SK-N-SH (cell line): Measurements from ENCODE around the gene TMEM163. TPM values are rescaled to one million over a fixed set of nuclear protein-coding genes. Genes with fewer than 3 reads are reported as not detected.

ENCODE experiments used
- CTCF ChIA-PET: fragments of 300-600, 350-600 bp; formaldehyde crosslinking; extraction: SDS; loops from one replicate; lab custom pipeline; 2021; lab: Yijun Ruan, JAX
- POLR2A ChIA-PET: fragments of 350-600 bp; sonication (Branson Sonifier 250); formaldehyde crosslinking; extraction: SDS; loops from one replicate; lab custom pipeline; 2020; ENCODE audit warnings: antibody characterized with exemption, inconsistent platforms; lab: Yijun Ruan, JAX
- DNase-seq: peaks from one replicate; pipeline ENCODE4 v3.0.0; 2012
- H2AFZ ChIP-seq: fragments of 200-600 bp; sonication (generic); 2 replicates; pipeline ENCODE4 v1.8.1; 2016; ENCODE audit warnings: antibody characterized with exemption, mild to moderate bottlenecking, low read depth
- H3F3A ChIP-seq: fragments of 200-600 bp; sonication (generic); replicated peaks from 2 replicates; pipeline ENCODE3; 2016; ENCODE audit warnings: antibody characterized with exemption, mild to moderate bottlenecking; ENCODE audit not compliant: insufficient read depth
- H3K27ac ChIP-seq, 2 experiments: fragments of 200-500 bp in 1 of 2; fragments of 200-600 bp in 1 of 2; sonication (Bioruptor generic) in 1 of 2; sonication (generic), shearing (Covaris generic) in 1 of 2; 2 replicates each; pipeline versions ENCODE4 v1.5.1 to v1.6.1; 2014 to 2016; ENCODE audit warnings: low read depth in 2 of 2, inconsistent platforms in 1 of 2, low read length in 1 of 2, mild to moderate bottlenecking in 1 of 2, mixed read lengths in 1 of 2
- H3K27me3 ChIP-seq: fragments of 200-600 bp; sonication (generic), shearing (Covaris generic); 2 replicates; pipeline ENCODE4 v1.6.1; 2016; ENCODE audit warnings: mixed run types; ENCODE audit not compliant: insufficient read depth
- H3K36me3 ChIP-seq, 2 experiments: fragments of 200-500 bp in 1 of 2; fragments of 200-600 bp in 1 of 2; sonication (Bioruptor generic) in 1 of 2; sonication (generic) in 1 of 2; replicated peaks in 1 of 2; 2 replicates each; pipeline versions ENCODE3 to v1.5.1; 2014 to 2016; ENCODE audit warnings: low read length in 1 of 2, mild to moderate bottlenecking in 1 of 2; ENCODE audit not compliant: insufficient read depth in 2 of 2, control insufficient read depth in 1 of 2
- H3K4me1 ChIP-seq, 2 experiments: fragments of 200-500 bp in 1 of 2; fragments of 200-600 bp in 1 of 2; sonication (Bioruptor generic) in 1 of 2; sonication (generic), shearing (Covaris generic) in 1 of 2; 2 replicates each; pipeline versions ENCODE4 v1.5.1 to v1.6.1; 2014 to 2016; ENCODE audit warnings: low read depth in 1 of 2, low read length in 1 of 2, mixed run types in 1 of 2; ENCODE audit not compliant: insufficient read depth in 2 of 2, control insufficient read depth in 1 of 2
- H3K4me2 ChIP-seq: fragments of 200-600 bp; sonication (generic), shearing (Covaris generic); 2 replicates; pipeline ENCODE4 v1.6.1; 2017; ENCODE audit warnings: mixed run types
- H3K4me3 ChIP-seq, 2 experiments: fragments of 200-500 bp in 1 of 2; fragments of 200-600 bp in 1 of 2; sonication (Bioruptor generic) in 1 of 2; sonication (generic), shearing (Covaris generic) in 1 of 2; 2 replicates each; pipeline versions ENCODE4 v1.5.1 to v1.8.1; 2014 to 2016; ENCODE audit warnings: low read depth in 2 of 2, inconsistent platforms in 1 of 2, low read length in 1 of 2, mild to moderate bottlenecking in 1 of 2, mixed read lengths in 1 of 2, moderate library complexity in 1 of 2
- H3K79me2 ChIP-seq: fragments of 200-600 bp; sonication (generic); 2 replicates; pipeline ENCODE4 v1.8.1; 2017; ENCODE audit warnings: mild to moderate bottlenecking; ENCODE audit not compliant: insufficient read depth
- H3K9ac ChIP-seq: fragments of 200-600 bp; sonication (generic); 2 replicates; pipeline ENCODE4 v1.6.1; 2017; ENCODE audit warnings: mixed run types
- H3K9me2 ChIP-seq: fragments of 200-600 bp; sonication (generic); 2 replicates; pipeline ENCODE4 v1.6.1; 2017; ENCODE audit warnings: mixed run types
- H3K9me3 ChIP-seq: fragments of 200-600 bp; sonication (generic); 2 replicates; pipeline ENCODE4 v1.6.1; 2017; ENCODE audit warnings: mixed run types, mild to moderate bottlenecking, moderate library complexity
- H4K20me1 ChIP-seq: fragments of 200-600 bp; sonication (generic); 2 replicates; pipeline ENCODE4 v1.6.1; 2017; ENCODE audit warnings: mild to moderate bottlenecking, mixed run types; ENCODE audit not compliant: insufficient read depth
- ELF1 ChIP-seq: IDR thresholded peaks from 2 replicates; pipeline ENCODE4 v1.4.0; 2012
- EP300 ChIP-seq, 2 experiments: IDR thresholded peaks; 2 replicates each; pipeline versions ENCODE4 v1.4.0 to v1.6.1; 2012; ENCODE audit warnings: borderline replicate concordance in 1 of 2, low read depth in 1 of 2, low read length in 1 of 2
- FOXJ3 ChIP-seq: sonication (generic); formaldehyde crosslinking; IDR thresholded peaks from 2 replicates; pipeline ENCODE4 v1.5.1; 2020; ENCODE audit warnings: mild to moderate bottlenecking, missing genetic modification reagents
- FOXM1 ChIP-seq: IDR thresholded peaks from 2 replicates; pipeline ENCODE4 v1.4.0; 2012; ENCODE audit warnings: low read depth, mild to moderate bottlenecking
- GATA2 ChIP-seq: sonication (generic); formaldehyde crosslinking; IDR thresholded peaks from 2 replicates; pipeline ENCODE4 v1.5.0; 2020; ENCODE audit warnings: mild to moderate bottlenecking, missing genetic modification reagents
- MAX ChIP-seq: IDR thresholded peaks from 2 replicates; pipeline ENCODE4 v1.4.0; 2012; ENCODE audit warnings: low read depth
- MEF2A ChIP-seq: IDR thresholded peaks from 2 replicates; pipeline ENCODE4 v1.4.0; 2012; ENCODE audit warnings: low read depth, borderline replicate concordance
- NRF1 ChIP-seq: IDR thresholded peaks from 2 replicates; pipeline ENCODE4 v1.6.1; 2012; ENCODE audit warnings: low read depth, mild to moderate bottlenecking, low read length
- PBX3 ChIP-seq: IDR thresholded peaks from 2 replicates; pipeline ENCODE4; 2012
- RAD21 ChIP-seq: IDR thresholded peaks from 2 replicates; pipeline ENCODE4 v1.6.1; 2012; ENCODE audit warnings: mild to moderate bottlenecking, low read length
- RCOR1 ChIP-seq: fragments of 150-350 bp; IDR thresholded peaks from 2 replicates; pipeline ENCODE4 v1.6.1; 2017; ENCODE audit warnings: antibody characterized with exemption, low read length
- SIN3A ChIP-seq: IDR thresholded peaks from 2 replicates; pipeline ENCODE4 v1.6.1; 2012; ENCODE audit warnings: low read depth, mild to moderate bottlenecking, low read length, moderate library complexity, borderline replicate concordance
- USF2 ChIP-seq: fragments of 150-350 bp; IDR thresholded peaks from 2 replicates; pipeline ENCODE4 v1.6.1; 2017; ENCODE audit warnings: antibody characterized with exemption, low read length, low read depth, borderline replicate concordance
- YY1 ChIP-seq: IDR thresholded peaks from 2 replicates; pipeline ENCODE4 v1.4.0; 2012; ENCODE audit warnings: low read depth, mild to moderate bottlenecking
- WGBS: methylation state at CpG from one replicate; pipeline ENCODE4 v1.1.6; 2017; ENCODE audit warnings: low lambda C conversion rate; 5-methylcytosine and 5-hydroxymethylcytosine counted together
- polyA plus RNA-seq, 3 experiments: library from polyadenylated mRNA; depleted of rRNA; stranded (reverse); fragments of >200 nt; gene quantifications; 2 replicates each; pipeline ENCODE4 v1.2.3, GENCODE V29; 2012
- TF ChIP-seq, protein P1 (sequence below): IDR thresholded peaks from 2 replicates; pipeline ENCODE4 v1.4.0; 2012; ENCODE audit warnings: low read depth, borderline replicate concordance
- TF ChIP-seq, protein P2 (sequence below): fragments of 200-600 bp; sonication (generic); IDR thresholded peaks from 2 replicates; pipeline ENCODE4 v1.6.1; 2017; ENCODE audit warnings: antibody characterized with exemption, mild to moderate bottlenecking, moderate library complexity

TMEM163 gene
- polyA plus RNA-seq, 1 of the 3 experiments (the other 2 are of a cell fraction), result not detected

GRCh38 chr2:134549104-134549503 is 169.7 kb downstream of the TMEM163 start:
- ChIA-PET CTCF (interaction anchor here (1.4 to 2.0 kb wide), 2 partner anchors 12 to 89 kb away, joined by 4 to 6 read pairs; no protein-coding TSS in a partner anchor), POLR2A (no interaction called here)

More at GRCh38 chr2:134549104-134549503, 169.7 kb downstream of the TMEM163 start:
- Histone ChIP-seq H3K4me3 (no peak overlapping the region), H3K9me2 (no peaks in the 10 kb centered on the region), H3K9me3 (no peaks in the 10 kb centered on the region), H3K4me1 (peaks cover 0 to 18% of the 10 kb centered on the region in 2 experiments; a peak in 2 of 4 replicates), H3K4me2 (no peak overlapping the region), H3K79me2 (no peaks in the 10 kb centered on the region), H3K27me3 (no peaks in the 10 kb centered on the region), H4K20me1 (no peaks in the 10 kb centered on the region), H3F3A (no peaks in the 10 kb centered on the region), H3K36me3 (no peaks in the 10 kb centered on the region), H3K9ac (no peak overlapping the region), H2AFZ (no peak overlapping the region), H3K27ac (no peak overlapping the region)
- WGBS, result 15% methylated on average over 3 of the region's 3 CpGs
- TF ChIP-seq FOXM1 (no peak), MAX (no peak), RCOR1 (no peak), YY1 (no peak), FOXJ3 (no peak), NRF1 (no peak), USF2 (no peak), EP300 (IDR thresholded peaks at IDR 0.05; ENCODE audit: borderline replicate concordance in 1 of 2, low read depth in 1 of 2, low read length in 1 of 2) (no peak), RAD21 (no peak), PBX3 (no peak), SIN3A (no peak), ELF1 (no peak), MEF2A (no peak), GATA2 (CRISPR knock-in tag) (no peak)
- TF ChIP-seq, protein P1, sequence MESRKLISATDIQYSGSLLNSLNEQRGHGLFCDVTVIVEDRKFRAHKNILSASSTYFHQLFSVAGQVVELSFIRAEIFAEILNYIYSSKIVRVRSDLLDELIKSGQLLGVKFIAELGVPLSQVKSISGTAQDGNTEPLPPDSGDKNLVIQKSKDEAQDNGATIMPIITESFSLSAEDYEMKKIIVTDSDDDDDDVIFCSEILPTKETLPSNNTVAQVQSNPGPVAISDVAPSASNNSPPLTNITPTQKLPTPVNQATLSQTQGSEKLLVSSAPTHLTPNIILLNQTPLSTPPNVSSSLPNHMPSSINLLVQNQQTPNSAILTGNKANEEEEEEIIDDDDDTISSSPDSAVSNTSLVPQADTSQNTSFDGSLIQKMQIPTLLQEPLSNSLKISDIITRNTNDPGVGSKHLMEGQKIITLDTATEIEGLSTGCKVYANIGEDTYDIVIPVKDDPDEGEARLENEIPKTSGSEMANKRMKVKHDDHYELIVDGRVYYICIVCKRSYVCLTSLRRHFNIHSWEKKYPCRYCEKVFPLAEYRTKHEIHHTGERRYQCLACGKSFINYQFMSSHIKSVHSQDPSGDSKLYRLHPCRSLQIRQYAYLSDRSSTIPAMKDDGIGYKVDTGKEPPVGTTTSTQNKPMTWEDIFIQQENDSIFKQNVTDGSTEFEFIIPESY, result no peak
- TF ChIP-seq, protein P2, sequence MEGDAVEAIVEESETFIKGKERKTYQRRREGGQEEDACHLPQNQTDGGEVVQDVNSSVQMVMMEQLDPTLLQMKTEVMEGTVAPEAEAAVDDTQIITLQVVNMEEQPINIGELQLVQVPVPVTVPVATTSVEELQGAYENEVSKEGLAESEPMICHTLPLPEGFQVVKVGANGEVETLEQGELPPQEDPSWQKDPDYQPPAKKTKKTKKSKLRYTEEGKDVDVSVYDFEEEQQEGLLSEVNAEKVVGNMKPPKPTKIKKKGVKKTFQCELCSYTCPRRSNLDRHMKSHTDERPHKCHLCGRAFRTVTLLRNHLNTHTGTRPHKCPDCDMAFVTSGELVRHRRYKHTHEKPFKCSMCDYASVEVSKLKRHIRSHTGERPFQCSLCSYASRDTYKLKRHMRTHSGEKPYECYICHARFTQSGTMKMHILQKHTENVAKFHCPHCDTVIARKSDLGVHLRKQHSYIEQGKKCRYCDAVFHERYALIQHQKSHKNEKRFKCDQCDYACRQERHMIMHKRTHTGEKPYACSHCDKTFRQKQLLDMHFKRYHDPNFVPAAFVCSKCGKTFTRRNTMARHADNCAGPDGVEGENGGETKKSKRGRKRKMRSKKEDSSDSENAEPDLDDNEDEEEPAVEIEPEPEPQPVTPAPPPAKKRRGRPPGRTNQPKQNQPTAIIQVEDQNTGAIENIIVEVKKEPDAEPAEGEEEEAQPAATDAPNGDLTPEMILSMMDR, result no peak
- no peak for DNase-seq
